Activated effector memory CD4-positive, alpha-beta T cell treated with anti-CD3 and anti-CD28 coated beads, Interleukin-2, amount 50 U/mL, for 16 hours (primary cell): ENCODE data around the gene B3GNT2.
"Not testable (repeated sequence)": the region's sequence is repeated elsewhere in the genome, so short reads cannot be mapped to it uniquely, and the experiment has no call there.

Experiments
- DNase-seq: peaks from one replicate; pipeline ENCODE4 v3.0.0-alpha.2; 2020

Gene B3GNT2

DNA sequence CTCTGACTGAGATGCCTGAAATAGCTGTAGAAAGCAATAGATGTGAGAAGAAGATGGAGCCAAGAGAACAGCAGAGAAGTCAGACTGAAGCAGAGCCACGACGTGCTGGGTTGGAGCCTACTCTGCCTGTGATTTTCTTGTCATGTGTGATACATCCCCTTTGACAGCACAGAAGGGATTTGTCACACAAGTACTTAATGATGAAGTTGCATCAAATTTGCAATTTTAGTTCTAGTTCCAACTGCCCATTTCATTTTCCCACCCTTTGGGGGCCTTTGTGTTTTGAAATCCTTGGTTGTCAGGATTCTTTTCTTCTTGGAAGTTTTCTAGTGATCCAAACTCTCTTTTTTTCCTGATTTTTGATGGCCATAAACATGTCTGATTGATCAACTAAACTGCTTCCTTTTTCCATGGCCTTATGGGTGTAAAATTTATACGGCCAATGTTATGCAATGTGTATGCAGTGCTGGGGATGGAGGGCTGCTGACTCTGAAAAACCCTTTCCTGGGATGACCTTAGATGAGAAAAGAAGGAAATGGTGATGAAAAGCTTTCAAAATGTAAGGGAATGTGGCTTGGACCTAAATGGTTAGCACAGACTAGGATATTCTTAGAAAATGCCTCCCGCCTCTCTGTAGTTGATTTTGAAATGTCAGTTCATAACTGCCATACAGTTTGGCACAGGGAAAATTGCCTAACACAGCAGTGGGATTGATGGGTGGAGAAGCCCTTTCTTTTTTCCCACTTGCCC is 9.6 kb upstream of the B3GNT2 start:
- no peak for DNase-seq

DNA sequence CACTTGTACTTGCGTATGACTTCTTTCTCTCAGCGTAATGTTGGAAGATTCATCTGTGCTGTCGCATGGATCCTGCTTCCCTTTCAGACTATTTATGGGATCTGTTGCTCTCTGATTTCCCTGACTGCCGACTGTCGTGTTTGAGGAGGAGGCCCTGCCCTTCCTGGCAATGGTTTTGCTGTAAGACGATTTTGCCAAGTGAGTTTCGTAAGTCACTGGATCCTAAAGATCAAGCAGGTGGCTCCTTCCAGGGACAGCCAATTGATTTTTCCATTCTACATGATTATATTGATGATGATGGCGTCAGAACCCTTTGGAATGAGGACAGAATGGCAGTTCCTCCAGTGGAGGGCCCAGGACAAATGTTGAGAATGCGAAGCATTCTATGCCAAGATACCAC is 8.7 kb upstream of the B3GNT2 start:
- DNase-seq, result no peak

DNA sequence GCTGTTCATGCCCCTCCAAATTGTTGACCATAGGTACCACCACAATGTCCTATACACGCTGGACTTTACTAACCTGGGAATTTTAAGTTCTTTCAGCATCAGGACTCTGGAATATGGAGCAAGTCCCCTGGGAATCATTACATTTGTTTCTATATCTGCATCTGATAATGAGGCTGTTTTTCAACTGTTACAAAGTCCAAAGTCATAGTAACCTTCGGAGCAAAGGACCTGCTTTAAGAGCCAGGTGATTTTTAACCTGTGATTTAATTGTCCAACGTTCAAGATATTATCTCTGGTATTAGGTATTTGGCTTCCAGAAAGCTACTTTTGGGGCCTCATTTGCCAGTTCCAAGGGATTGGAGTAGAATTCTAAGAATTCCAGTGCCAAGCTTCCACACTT is 7.5 kb upstream of the B3GNT2 start:
- DNase-seq, result no peak

DNA sequence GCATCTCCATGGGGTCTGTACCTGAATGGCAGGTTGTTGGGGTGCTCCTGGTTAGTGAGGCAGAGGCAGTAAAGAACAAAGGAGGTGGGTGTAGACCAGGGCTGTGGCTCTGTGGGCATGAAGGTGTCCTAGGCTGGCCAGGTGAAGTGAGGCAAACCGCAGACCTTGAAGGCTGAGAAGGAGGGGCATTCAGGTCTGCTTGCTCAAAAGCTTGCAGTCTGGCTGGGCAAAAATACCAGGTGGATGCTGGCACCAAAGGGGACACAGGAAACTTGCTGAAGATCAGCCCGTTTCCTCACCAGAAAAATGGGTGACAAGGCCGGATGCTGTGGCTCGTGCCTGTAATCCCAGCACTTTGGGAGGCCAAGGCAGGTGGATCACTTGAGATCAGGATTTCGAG is 6.7 kb upstream of the B3GNT2 start:
- DNase-seq, result no peak

DNA sequence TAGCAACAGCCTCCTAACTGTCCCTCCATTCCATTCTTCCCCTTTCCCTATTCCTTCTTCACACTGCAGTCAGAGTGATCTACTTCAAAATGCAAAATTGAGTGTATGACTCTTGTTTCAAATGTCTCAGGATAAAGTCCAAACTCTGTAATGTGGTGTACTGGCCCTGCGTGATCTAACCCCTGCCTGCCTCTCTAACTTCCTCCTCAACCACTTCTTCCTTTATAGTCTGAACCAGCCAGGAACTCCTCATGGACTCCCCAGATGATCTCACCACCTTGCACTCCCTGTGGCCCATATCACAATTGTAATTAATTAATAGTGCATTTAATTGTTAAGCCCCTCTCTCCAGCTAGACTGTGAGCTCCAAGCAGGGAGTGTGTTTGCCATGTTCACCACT is 3.1 kb upstream of the B3GNT2 start:
- DNase-seq, result no peak

DNA sequence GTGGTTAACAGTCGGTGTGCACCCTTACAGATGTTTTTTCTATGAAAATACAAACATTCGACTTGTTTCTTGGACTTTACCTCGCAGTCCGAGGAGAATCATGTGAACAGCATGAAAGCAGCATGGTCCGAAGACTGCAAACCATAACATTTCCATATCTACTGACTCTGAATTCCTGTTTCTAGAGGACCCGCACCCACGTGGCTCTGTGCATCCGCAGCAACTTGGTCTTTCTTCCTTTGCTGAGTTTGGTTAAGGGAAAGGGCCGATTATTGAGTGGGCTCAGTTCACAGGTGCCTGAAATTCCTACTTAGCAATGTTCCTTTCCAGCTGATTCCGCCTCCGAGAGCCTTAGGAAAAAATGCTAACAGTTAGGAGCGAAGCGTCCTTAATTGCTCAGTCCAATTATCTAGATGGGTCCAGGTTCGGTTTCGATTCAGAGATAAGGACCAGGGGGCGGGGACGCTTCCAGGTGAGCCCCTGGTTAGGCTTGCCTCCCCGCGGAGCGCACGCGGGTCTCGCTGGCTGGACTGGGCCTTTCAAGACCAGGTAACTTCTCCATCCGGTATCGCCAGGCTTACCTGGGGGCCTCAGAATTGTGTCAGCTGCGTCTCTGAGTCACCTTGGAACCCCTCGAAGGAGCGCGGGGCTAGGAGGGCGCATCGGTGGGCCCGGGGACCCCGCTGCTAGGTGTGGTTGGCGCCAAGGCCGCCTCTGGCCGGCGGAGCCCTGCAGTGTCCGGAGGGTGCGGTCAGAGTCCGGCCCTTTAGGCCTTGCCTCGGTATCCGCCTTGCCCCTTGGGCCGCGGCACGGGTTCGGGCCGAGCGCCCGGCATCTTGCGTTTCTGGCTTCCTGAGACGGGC is 1.1 kb upstream of the B3GNT2 start:
- no peak for DNase-seq

DNA sequence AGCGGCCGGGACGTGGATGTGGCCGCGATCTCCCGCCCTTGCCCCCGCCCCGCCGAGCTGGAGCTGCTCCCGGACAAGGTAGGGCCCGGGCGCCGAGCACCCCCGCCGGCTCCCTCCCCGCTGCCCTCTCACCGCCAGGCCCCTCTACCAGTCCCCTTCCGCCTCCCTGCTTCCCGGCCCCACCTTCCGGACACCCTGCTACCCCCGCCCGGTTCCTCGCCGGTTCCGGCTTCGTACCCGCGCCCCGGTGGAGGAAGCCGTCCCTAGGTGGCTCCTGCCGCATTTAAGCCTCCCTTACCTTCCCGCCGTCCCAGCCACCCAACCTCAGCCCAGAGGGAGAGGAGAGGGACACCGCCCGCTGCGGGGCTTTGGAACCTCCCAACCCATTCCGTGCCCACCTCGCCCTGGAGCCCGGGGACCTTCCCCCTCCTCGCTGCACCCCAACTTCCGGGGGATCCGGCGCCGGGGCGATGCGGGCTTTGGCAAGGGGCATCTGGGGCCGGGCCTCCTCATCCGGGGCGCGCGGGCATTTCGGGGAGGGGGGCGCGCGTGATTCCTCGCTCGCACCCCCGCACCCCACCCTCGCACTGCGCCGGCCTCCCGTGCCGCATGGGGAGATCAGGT is 475 bp downstream of the B3GNT2 start:
- peak; percentile 87 for DNase-seq

DNA sequence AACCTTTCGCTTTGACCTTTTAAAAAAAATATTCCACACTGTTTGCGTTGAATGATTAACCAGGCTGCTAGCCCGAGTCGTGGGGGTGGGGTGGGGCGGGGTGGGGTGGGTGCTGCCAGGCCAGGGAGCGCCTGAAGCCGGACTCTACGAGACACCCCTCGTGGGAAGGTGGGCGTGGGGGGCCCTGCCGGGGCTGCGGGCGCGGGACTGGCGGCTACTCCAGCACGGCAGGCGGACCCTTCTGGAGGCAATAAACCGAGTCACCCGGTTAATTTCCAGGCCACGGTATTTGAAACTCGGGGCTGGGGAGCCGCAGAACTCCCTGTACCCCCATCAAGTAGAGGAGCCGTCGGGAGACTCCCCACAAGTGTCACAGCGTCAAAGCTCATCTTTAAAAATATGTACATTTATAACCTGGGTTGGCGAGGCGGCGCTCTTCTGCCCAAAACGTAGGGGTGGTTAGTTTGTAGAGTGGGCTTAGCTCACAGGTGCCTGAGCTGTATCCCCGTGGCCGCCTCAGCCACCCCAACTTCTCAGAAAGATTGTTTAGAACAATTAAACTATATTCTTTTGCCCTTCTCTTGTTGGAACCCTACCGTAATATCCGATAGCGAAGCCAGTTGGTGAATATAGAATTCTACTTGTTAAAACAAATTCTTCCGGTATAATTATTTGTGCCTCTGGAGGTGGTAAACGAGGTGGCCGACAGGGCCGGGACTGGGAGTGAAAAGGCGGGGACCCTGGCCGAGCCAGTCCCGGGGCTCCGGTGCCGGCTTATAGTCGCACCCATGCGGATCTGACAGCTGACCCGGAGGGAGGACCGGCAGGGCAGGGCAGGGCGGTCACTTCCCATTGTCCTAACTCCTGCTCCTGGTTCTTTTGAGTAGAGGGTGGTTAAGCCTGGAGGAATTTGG is 1.4 kb downstream of the B3GNT2 start:
- peak; percentile 79 for DNase-seq

DNA sequence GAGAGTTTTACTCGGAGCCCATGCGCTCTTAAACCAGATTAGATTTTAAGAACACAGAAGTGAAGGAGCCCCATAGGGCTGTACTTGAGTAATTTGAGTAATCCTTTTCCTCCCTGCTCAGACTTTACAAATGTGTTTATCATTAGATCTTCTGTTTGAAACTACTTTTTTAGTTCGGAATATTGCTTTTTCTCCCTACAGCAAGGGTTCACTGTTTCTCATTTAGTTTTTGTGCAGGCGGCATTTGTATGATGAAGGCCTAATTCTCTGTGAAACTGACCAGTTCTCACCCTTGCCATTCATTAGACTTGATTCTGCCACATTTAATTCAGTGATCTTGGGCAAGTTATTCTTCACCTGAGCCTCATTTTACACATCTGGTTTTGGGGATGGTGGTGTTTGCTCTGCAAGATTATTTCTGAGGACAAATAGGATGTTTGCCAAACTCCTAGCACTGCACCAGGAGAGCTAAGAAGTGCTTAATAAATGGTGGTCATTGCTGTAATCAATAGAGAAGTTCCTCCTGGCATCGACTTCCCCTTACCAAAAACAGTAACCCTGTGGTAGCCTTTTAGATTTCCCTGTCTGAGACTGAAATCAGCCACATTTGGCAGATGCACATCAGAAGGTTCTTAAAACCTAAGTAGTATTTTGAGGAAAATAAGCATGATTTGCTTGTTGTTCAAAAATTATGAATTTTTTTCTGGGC is 2.2 kb downstream of the B3GNT2 start:
- DNase-seq, result no peak

DNA sequence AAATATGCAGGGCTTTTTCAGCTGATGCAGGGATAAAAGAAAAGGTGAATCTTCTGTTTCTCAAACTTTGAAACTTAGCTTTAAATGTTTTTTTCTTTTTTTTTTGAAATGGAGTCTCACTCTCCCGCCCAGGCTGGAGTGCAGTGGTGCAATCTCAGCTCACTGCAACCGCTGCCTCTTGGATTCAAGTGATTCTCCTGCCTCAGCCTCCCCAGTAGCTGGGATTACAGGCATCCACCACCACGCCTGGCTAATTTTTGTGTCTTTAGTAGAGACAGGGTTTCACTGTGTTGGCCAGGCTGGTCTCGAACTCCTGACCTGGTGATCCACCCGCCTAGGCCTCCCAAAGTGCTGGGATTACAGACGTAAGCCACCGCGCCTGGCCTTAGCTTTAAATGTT is 2.9 kb downstream of the B3GNT2 start:
- DNase-seq, result not testable (repeated sequence)

DNA sequence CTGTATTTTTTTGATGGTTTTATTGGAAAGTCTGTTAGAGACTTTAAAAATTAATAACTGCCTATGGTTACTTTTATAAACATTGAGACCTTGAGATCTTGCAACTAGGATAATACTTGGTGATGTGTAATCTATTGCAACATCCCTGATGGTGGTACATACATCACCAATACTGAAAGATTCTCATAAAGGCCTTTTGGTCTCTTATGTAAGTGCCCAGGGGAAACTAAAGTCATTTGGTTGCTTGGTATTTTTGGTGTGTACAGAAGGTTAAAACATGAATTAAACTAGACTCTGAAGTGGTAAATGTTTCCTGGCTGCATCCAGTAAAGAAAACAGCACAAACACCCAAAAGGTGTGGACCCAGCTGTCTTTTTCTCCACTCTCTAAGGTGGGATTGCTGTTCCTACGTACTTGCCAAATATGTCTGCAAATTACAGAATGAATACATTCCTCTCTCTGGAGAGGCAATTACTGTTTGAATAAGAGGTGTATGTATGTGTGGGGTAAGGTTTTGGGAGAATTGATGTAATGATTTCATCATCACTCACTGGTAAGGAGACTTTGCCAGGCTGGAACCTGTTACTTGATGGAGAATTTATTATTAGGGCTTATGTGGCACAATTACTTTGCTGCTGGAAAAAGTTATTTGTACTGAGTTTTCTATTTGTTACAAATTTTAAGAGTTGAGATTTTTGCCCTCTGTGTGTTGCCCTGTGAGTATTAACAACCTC is 3.6 kb downstream of the B3GNT2 start:
- no peak for DNase-seq

DNA sequence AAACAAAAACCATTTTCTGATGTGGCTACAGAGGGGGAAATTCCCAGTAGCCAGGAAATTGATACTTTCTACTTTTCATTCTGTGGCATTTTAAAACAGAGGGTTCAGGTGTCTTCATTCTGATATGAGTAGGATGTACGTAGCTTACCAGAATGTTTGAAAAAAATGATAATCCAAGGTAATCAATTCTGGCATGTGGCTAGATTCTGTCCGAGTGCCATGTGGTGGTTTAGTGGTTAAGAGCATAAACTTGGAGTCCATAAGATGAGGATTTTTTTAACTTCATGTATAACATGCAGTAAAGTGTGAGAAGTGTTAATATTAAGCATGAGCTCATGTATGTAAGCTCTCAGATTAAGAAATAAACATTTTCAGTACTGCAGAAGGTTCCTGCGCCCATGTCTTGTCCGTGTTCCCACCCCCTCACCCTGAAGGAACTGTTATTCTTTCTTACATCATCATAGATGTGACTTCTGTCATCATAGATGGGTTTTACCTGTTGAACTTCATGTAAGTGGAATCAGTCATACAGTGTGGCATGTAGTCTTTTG is 4.5 kb downstream of the B3GNT2 start:
- no peak for DNase-seq

DNA sequence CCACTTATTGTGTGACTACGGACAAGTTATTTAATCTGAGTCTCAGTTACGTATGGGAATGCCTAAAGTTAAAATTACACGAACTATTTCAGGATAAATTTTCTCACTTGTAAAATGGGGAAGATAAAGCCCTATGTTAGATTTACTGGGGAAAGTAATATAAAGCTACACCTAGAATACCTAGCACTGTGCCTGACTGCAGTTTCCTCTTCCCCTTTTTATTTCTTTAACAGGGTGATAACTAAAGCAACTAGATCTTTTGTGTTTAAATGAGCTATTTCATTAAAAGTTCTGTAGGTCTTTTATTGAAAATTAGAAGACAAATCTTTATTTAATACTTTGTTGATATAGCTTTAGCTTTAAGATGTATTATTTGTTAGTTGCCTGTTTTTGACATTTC is 5.0 kb downstream of the B3GNT2 start:
- DNase-seq, result no peak

DNA sequence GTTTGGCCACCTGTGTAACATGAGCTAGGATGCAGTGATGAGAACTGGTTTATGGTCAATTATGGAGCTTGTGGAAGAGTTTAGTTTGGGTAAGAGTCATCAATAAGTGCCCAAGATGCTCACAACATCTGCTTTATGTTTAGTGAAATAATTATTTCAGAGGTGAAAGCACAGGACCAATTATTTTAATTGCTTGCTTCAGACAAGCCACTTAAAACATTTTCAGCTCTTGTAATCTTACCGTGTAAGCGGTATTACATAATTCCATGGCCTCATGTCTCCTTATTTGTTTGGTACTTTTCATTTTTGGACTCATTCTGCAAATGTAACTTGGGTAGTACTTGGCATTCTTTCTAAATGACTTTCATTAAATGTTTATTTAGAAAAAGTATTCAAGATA is 5.4 kb downstream of the B3GNT2 start:
- DNase-seq, result no peak

DNA sequence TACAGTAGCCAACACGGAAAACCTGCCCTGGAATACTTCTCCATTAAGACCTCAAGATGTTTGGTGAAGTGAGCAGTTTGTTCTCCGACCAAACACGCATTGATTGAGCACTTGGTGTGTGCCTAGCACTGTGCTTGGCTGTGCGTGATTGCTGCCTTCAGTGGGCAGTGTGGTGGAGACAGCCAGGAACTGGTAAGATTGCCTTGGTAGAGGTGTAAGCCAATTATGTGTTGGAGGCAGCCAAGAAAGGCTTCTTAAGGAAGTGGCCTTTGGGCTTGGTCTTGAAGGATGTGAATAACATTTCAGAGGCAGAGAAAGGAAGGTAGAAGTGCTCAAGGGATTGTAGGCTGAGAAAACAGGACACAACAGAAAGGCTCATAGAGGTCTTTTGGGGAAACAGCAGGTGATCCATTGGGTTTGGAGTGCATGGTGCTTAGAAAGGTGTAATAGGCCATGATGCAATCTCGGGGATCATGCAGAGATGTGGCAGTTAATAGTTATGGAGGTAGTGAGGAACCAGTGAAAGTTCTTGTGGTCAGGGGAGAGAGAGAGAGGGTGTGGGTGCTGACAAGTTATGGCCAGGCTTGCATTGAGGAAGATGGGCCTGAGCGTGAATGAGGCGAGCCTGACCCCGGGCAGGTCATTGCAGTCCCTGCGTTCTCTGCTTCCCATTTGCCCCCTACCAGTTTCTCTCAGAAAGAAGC is 6.3 kb downstream of the B3GNT2 start:
- no peak for DNase-seq

DNA sequence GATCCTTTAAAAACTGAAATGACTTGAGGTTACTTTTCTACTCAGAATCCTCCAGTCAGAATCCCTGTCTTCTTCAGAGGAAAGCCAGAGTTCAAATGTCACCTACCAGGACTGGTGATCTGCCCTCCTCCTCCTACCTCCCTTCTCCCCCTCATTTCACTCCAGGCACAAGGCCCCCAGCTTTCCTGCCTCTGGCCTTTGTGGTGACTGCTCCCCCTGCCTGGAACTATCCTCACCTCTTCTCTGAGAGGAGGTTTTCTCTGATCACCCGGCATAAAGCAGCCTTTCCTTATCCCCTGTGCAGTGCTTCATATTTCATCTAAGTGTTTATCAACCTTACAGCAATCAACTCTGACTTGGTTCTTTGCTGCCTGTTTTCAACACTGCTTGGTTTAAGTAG is 6.8 kb downstream of the B3GNT2 start:
- no peak for DNase-seq

DNA sequence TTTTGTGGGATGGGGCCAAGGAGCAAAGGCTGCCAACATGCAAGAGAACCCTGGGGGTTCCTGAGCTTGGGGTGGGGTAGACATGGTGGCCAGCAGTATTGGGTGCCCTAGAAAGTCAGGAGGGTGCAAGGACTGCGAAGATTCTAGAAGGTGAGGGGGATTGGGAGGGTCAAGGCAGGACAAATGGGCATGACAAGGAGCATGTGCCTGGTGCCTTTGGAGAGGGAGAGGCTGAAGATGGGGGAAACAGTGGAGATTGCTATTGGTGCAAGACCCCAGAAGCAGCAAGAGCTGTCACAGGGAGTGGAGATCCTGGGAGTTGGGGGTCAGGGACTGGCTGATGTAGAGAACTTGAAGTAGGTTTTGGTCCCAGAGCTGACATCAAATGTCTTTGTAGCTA is 7.5 kb downstream of the B3GNT2 start:
- DNase-seq, result no peak

DNA sequence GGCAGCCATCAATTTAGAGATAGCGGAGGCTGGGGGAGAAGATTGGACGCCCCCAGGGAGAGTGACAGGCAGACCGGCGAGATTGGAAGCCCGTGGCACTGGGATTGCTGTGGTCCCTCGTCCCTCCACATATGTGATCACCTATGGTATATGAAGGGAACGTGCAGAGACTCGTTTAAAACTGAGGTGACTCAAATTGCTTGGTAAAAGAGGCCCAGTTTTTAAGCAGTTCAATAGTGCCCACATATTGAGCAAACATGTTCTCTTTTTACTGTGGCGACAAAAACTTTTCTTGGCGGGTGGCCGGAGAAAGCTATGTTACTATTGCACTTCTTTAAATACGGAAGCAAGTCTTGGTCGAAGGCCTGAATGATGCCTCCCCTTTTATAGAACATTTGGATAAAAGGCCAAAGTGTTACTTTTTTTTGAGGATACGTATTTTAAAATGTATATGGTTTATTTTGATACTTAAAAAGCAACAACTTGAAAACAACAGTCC is 9.1 kb downstream of the B3GNT2 start:
- DNase-seq, result no peak

DNA sequence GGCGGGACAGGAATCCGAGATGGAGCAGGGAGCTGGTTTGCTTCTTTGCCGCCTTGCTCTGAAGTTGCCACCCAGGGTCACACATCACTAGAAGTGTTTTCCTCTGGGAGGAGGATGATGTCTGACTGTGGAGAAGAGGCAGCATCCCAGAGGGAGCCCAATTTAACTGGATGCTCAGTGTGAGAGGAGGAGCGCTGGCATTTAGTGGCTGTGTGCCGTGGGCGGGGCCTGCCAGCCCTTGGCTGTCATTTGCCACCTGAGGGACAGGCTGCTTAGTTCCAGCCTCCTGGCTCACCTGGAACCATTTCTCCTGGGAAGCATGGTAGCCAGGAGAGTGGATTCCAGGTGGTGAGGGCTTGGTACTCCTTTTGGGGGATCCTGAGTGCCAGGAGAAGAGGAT is 9.6 kb downstream of the B3GNT2 start:
- no peak for DNase-seq

DNA sequence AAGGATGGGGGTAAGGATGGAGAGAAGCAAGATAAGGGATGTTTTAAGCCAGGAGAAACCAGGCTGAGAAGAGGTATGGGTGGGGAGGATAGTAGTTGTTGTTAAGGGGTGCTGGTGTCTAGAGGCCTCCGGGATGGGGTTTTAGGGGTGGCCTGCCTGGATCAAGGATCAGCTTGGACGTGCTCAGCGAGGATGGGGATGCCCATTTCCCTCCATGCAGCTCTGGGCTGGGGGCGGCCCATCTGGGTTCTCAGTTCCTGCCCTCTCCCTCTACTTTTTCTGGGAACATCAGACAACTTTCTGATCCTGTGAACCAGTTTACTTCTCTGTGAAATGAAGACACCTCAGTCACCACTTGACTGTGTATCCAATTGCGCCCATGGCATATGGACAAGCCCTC is 10.1 kb downstream of the B3GNT2 start:
- DNase-seq, result no peak
